ENCODE measurements around the gene CHID1.

Gene CHID1

GRCh38 chr11:845872-846495, 64.6 kb downstream of the CHID1 start:
- no peak for DNase-seq

DNA sequence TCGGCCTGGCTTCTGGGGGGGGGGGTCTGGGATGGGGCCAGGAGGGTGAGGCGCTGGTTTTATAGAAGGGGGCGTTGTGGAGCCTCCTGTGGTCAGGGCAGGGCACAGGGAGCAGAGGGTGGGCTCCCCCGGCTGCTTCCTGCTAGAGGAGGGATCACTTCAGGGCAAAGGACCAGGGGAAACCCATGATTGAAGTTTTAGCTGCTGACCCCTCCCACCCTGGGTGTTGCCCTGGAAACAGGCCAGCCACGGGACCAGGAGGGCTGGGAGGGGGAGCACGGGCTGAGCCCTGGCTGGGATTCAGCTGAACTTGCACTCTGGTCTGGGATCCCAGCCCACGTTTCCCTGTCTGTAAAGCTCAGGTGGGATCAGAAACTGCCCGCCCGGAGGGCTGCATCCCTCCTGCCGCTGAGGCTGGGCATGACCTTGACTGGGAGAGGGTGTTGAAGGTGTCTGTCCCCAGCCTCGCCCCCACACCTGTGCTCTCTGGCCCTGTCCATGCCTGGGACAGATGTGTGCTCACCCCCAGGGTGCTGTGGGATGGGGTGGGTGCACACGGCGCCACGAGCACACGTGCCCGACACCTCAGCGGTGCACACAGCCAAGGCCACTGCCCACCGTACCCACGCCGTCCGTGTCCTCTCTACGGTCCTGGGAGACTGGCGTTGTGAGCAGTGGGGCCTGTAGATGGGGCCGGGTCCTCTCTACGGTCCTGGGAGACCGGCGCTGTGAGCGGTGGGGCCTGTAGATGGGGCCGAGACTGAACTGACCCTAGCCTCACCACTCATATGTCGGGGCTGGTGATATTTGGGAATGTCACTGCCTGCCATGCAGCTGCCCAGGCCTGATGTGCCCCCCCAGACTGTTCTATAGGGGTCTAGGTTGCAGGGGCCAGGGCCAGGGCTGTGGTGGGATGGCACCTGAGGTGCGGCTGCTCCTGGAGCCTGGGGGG, 65.6 kb downstream of the CHID1 start:
- no peak for DNase-seq

GRCh38 chr11:843818-844692, 66.6 kb downstream of the CHID1 start:
- DNase-seq: no peak

DNA sequence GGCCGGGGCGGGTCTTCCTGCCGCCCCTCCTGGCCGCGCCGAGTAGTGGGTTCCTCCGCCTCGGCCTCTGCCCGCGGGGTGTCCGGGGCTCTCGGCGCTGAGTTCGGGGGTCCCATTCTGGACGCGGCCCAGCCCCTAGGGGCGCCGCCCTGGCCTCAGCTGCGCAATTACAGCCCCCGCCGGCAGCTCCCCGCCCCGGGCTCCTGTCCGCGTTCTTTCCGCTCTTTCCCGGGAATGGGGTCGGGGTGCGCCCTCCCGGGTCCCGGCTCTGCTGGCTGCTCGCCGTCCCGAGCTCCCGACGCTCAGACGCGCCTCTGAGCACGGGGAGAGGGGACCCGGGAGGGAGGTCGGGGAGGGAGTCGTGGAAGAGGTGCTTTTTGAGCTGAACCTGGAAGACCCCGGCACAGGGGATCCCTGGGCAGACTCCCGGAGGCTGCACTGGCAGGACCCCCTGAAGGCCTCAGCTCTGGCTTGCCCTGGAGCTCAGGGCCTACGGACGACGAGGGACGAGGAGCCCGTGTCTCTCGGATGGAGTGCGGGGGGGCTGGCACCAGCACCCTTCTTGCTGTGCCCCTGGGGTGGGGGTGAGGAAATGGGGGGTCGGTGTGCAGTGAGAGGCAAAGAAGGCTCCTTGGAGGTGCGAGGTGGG, 67.4 kb downstream of the CHID1 start:
- DNase-seq: no peak

GRCh38 chr11:842370-843002, 68.1 kb downstream of the CHID1 start, which contains the start of the genes POLR2L and TSPAN4:
TSS of gene POLR2L (minus strand) at chr11:842529. CDS start at chr11:842508, 21 bp downstream.
TSS of gene TSPAN4 (plus strand) at chr11:842852. CDS start at chr11:850305, 7,453 bp downstream.
- peak; percentile 91 for DNase-seq

GRCh38 chr11:841981-842369, 68.6 kb downstream of the CHID1 start:
- no peak for DNase-seq

DNA sequence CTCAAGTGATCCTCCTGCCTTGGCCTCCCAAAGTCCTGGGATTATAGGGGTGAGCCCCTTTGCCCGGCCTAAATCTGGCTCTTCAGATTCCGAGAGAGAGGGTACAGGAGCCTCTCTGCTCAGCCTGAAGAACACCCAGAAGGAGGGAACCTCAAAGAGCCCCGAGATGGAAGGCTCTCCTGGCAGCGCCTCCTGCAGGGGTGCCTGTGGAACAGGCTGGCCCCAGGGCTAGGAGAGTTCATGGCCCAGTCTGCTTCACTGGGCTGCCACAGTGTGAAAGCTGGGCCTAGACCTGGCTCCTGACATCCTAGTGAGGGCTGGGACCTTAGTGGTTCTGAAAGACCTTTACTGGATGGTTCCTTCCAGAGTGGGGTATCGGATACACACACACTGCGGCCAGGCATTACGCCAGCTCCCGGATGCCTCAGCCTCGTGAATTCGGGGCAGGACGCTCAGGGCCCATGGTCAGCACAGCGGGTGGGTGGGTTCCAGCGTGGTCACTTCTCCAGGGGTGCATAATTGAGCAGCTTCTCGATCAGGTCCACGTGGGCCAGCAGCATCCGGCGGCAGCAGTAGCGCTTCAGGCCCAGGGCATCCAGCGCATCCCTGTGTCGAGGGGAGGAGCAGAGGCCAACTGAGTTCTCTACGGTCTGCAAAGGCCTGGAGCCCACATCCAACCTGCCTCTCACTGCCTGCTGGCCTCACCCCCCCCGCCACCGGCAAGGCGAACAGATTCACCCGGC, 70.6 kb downstream of the CHID1 start:
- no peak for DNase-seq

DNA sequence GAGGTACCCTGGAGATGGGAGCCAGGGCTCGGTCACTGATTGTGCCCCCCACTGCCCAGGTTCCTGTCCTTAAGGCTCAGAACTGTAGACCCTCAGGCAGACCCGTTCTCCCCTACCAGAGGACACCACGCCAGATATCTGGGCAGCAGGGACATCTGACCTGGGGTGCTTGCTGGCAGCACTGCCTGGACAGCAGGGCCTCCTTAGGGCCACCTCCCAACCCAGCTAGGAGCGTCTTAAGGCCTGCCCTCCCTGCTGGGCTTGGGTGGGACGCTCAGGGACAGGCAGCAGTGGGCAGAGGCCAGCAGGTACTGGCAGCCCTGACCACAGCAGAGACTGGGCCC, 71.4 kb downstream of the CHID1 start:
- no peak for DNase-seq

GRCh38 chr11:838441-839279, 72.0 kb downstream of the CHID1 start:
- no peak for DNase-seq

- DNase-seq: no peak
Measured at GRCh38 chr11:837990-838307, 72.7 kb downstream of the CHID1 start.

DNA sequence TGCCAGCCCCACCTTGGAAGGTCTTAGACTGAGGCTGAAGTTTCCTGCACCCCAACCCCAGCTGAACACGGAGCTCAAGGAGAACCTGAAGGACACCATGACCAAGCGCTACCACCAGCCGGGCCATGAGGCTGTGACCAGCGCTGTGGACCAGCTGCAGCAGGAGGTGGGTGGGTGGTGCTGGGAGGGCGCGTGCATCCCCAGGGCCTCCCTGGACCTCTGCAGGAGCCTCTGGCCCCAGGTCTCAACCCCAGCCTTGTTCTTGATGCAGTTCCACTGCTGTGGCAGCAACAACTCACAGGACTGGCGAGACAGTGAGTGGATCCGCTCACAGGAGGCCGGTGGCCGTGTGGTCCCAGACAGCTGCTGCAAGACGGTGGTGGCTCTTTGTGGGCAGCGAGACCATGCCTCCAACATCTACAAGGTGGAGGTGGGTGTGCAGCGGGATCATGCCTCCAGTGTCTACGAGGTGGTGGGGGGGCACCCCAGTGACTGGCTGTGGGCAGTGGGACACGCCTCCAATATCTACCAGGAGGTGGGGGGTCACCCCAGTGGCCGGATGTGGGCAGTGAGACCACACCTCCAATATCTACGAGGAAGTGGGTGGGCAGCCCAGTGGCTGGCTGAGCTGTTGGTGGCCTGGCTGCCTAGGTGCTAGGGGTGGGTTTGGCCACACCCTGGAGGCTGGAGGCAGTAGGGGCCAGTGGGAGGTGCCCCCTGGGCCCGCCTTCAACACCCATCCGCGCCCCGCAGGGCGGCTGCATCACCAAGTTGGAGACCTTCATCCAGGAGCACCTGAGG, 73.2 kb downstream of the CHID1 start:
- DNase-seq: no peak

DNA sequence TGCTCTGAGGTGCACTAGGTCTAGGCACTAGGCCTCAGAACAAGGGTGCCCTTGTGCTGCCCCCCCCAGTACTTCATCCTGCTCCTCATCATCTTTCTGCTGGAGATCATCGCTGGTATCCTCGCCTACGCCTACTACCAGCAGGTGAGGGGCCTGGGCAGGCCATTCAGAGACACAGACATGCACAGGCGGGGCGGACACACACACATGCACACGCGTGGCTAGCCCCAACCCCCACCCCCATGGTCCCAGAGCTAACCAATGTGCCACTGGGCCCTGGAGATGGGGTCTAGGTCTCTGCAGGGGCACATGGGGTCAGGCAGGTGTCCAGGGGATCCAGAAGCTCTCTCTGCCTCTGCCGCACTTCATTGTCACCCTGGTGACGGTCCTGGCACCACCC, 73.9 kb downstream of the CHID1 start:
- no peak for DNase-seq

GRCh38 chr11:836274-836673, 74.3 kb downstream of the CHID1 start:
- DNase-seq: no peak

GRCh38 chr11:834371-835316, 76.0 kb downstream of the CHID1 start:
- DNase-seq: no peak

- no peak for DNase-seq
Measured at GRCh38 chr11:833849-834311, 76.7 kb downstream of the CHID1 start.

- peak; percentile 62 for DNase-seq
Measured at GRCh38 chr11:833114-833791, 77.4 kb downstream of the CHID1 start.

- DNase-seq: peak; percentile 71
Measured at GRCh38 chr11:832529-833113, 78.0 kb downstream of the CHID1 start, which contains the start of gene CD151. TSS of gene CD151 (plus strand) at chr11:832952. CDS start at chr11:836070, 3,118 bp downstream.

Measured in stimulated activated CD8-positive, alpha-beta memory T cell treated with anti-CD3 and anti-CD28 coated beads, Interleukin-4, amount 100 ng/mL, for 48 hours (primary cell).